ENCODE results near the gene OR2AG1.

DNA sequence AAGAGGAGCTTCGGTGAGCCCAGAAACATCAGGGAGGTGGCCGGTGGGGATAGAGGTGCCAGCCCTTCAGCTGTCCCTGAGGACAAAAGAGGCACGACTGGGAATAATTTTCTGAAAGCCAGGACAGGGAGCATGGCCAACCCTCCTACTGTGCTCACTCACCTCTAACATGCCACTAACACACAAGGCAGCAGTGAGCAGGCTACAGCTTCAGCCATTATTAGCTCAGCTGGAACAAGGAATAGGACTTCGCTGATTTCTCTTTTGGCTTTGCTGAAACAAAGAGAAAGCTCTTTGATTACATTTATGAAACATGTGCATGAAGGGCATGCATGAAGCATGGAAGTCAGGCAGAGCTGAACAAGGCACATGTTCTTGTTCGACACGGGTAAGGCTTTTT is 50.5 kb downstream of the OR2AG1 start:
- TF ChIP-seq, protein P1, sequence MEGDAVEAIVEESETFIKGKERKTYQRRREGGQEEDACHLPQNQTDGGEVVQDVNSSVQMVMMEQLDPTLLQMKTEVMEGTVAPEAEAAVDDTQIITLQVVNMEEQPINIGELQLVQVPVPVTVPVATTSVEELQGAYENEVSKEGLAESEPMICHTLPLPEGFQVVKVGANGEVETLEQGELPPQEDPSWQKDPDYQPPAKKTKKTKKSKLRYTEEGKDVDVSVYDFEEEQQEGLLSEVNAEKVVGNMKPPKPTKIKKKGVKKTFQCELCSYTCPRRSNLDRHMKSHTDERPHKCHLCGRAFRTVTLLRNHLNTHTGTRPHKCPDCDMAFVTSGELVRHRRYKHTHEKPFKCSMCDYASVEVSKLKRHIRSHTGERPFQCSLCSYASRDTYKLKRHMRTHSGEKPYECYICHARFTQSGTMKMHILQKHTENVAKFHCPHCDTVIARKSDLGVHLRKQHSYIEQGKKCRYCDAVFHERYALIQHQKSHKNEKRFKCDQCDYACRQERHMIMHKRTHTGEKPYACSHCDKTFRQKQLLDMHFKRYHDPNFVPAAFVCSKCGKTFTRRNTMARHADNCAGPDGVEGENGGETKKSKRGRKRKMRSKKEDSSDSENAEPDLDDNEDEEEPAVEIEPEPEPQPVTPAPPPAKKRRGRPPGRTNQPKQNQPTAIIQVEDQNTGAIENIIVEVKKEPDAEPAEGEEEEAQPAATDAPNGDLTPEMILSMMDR (IDR thresholded peaks at IDR 0.05; ENCODE audit: poor library complexity): no peak
- TF ChIP-seq EZH2 (IDR thresholded peaks at IDR 0.05; ENCODE audit: borderline replicate concordance): no peak

Data from hepatocyte (in vitro differentiated cells).